ENCODE data around the gene WSCD2.

Gene WSCD2

GRCh38 chr12:108157870-108158459 lies 28.9 kb downstream of the WSCD2 start:
- DNase-seq = no peak

DNA sequence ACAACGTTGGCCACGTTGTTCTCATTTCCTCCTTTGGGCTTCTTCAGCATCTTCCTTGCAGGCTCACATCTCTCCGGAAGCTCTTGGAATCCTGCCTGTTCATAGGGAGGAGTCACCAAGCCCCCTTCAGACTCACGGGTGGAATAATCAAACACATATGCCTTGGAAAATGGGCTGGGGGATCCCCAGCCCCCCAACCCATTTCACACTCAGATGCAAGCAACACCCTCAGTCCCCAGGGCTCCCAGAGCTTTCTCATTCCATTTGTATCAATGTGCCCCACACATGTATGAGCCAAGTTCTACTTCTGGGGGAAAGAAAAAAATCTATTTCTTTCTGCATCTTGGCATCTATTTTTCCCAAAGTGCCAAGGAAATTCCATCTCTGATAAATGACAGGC lies 33.1 kb downstream of the WSCD2 start:
- no peak for DNase-seq

DNA sequence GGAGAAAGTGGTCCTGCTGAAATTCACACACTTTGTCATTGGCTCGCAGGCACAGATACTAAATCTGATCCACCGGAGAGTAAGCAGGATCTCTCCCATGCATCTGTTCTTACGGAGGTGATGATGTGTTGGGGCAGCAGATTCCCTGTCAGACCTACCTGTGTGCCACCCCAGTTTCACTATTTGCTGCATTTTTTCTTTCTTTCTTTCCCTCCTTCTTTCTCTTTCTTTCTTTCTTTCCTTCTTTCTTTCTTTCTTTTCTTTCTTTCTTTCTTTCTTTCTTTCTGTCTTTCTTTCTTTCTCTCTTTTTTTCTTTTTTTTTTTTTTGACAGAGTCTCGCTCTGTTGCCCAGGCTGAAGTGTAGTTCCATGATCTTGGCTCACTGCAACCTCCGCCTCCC lies 37.4 kb downstream of the WSCD2 start:
- no peak for DNase-seq

- no peak for DNase-seq
These were observed 38.9 kb downstream of the WSCD2 start for GRCh38 chr12:108167974-108168373.

GRCh38 chr12:108169708-108170107 lies 40.6 kb downstream of the WSCD2 start:
- no peak for DNase-seq

DNA sequence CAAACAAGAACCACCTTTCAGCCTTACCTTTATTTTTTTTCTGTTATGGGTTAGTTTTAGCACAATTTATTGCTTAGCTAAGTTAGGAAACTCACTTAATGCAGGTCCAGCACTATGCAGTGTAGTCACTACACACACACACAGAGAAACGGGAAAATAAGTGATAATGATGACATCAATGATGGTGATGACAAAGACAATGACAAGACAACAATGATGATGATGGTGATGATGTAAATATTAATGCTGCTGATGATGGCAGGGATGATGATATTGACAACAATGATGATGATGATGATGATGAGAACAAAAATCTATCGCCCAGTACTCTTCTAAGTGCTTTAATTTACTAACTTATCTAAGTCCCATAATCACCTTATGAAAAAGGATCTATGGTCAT lies 41.1 kb downstream of the WSCD2 start:
- no peak for DNase-seq

DNA sequence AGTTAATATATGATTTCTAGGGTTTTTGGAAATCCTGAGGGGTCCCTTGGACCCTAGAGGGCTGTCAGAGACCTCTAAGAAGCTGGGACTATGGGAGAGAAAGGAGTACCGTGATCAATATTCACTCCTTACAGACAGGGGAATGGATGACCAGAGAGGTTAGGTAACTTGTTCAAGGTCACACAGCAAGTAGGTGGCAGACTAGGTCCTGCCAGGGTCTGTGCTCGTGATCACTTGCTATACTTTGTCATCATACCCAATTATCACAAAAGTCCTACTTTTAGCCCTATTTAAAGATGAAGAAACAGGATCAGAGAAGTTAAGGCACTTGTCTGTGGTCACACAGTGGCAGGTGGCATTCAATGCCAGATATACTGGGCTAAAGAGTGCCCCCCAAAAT lies 42.9 kb downstream of the WSCD2 start:
- DNase-seq = no peak

GRCh38 chr12:108173160-108173559 lies 44.1 kb downstream of the WSCD2 start:
- no peak for DNase-seq

- DNase-seq = no peak
These were observed 44.8 kb downstream of the WSCD2 start for GRCh38 chr12:108173892-108174291.

- no peak for DNase-seq
These were observed 45.6 kb downstream of the WSCD2 start for GRCh38 chr12:108174641-108175040.

DNA sequence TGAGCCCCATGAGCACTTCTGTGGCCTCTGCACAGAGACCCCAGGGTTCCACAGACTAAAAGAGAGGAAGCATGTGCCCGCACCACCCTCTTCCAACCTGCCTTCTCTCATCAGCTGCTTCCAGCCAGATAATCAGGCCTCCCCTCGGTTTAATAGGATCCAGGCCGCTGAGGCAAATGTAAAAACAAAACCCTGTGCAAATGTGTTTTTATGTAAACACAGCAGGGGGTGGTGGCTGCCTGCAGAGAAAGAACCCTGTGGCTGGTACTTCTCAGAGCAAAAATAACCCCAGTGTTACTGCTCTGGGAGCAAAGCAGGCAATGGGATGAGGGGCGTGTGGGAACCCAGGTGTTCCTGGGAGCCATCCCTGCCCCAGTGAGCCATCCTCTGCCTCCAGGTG lies 46.2 kb downstream of the WSCD2 start:
- DNase-seq = no peak

- no peak for DNase-seq
These were observed 47.2 kb downstream of the WSCD2 start for GRCh38 chr12:108176292-108176691.

DNA sequence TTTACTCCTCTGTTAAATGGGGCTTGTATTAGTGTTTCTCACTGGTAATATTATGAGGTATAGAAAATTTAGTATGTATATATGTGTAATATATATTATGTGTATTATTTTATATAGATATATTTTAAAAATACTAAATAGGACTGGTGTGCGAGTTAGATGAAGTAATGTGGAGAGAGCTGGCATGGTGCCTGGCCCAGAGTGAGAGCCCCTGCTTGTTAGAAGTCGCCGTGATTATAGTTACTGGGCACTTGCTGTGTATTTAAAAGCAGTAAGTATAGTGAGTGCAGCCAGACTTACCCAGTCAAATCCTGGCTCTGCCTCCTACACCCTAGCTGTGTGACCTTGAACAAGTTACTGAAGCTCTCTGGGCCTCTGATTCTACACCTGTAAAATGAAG lies 48.0 kb downstream of the WSCD2 start:
- no peak for DNase-seq

GRCh38 chr12:108179305-108179704 lies 50.2 kb downstream of the WSCD2 start:
- no peak for DNase-seq

DNA sequence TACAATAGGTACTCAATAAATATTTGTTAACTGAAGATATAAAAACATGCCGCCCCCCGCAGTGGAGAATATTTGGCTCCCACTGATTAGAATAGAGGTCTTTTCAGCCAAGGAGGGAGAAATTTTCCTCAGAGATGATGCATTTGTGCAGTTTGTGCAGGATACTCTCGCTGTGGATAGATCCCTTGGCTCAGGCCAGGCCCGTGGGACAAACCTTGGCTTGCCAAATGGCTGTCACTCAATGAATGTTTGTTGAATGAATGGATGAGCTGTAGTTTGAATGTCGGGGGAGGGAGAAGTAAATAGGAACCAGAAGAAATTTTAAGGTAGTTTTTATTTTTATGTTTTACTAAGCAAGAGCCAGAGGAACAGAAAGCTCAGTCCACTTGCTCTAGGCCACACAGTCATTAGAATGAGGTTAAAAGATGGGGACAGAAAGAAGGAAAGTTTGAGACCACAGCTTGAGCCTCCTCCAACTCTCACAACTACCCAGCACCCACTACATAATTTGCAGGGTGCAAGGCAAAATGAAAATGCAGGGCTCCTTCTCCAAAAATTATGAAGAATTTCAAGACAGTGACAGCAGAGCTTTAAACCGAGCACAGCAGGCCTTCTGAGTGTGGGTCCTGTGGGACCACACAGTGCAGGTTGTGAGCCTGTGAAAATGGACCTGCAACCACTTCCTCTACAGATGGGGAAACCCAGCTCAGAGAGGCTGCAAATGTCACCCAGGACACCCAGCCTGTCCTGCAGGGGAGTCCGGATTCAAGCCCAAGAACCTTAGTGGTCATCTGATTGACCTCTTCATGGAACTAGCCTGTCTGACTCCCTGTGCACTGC lies 51.4 kb downstream of the WSCD2 start:
- DNase-seq = no peak

GRCh38 chr12:108181095-108181454 lies 52.0 kb downstream of the WSCD2 start:
- DNase-seq = no peak

GRCh38 chr12:108182096-108182495 lies 53.0 kb downstream of the WSCD2 start:
- DNase-seq = no peak

- DNase-seq = no peak
These were observed 55.9 kb downstream of the WSCD2 start for GRCh38 chr12:108185002-108185401.

DNA sequence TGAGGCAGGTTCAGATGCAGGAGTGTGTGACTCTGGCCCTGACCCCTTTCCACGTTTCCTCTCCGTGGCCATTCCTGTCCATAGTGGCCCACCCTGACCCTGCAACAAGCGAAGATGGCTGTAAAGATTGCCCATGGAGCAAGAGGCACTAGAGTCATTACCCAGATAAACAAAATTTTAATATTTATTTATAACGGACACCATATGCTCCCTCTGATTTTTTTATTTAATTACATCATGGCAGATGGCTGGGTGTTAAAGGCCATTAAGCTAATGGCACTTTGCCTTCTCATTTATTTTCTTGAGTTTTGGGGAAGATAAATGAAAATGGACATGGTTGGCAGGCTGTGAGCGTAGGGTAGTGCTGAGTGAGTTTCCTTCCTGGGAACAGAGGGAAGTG lies 58.7 kb downstream of the WSCD2 start:
- DNase-seq = no peak

GRCh38 chr12:108190529-108190928 lies 61.4 kb downstream of the WSCD2 start:
- no peak for DNase-seq

DNA sequence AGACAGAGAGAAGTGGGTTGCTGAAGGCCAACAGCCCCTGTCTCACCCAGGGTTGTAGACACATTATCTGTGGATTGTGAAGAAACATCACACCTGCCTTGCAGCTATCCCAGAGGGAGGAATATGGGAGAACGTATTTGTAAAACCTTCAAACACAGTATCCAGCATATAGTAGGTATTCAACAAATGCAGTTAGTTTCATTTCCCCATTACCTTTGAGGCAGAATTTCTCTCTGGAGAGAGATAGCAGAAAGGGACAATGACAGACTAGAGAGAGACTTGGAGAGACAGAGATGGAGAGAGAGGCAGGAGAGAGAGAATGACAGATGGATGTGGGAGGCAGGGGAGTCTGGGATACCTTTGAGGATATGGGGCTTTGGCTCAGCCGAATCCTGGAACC lies 62.0 kb downstream of the WSCD2 start:
- no peak for DNase-seq

DNA sequence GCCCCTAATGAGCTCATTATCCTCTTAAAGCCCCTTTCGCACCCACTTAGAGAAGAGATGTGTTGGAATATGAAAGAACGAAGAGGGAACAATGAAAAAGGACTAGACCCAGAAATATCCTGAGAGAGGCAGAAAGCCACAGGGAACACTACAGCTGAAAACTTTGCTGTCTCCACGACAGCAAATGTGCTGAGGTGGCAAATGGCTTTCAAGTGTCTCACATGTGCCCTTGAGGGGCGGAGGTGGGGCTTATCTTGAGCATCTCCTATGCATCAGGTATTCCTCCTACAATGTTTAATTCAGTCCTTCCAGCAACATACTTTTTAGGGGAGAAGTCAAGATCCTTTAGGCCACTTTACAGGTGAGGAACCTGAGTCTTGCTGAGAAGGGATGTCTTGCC lies 62.9 kb downstream of the WSCD2 start:
- DNase-seq = no peak

DNA sequence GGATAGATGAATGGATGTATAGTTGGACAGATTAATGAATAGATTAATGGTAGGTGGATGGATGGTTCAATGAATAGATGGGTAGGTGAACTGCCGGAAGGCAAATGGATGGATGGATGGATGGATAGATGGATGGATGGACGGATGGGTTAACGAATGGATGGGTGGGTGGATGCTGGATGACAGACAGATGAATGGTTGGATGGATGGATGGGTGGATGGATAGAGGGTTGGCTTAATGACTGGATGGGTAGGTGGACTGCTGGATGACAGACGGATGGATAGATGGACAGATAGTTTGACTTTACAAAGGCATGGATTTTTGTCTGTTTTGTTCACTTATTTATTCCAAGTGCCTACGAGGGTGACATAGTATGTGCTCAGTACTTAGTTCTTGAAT lies 64.4 kb downstream of the WSCD2 start:
- DNase-seq = no peak

- no peak for DNase-seq
These were observed 64.8 kb downstream of the WSCD2 start for GRCh38 chr12:108193917-108194316.
